Ovary (tissue), 9 donors: ENCODE results near the gene NEDD4L. TPM values are rescaled to one million over a fixed set of nuclear protein-coding genes. Genes with fewer than 3 reads are reported as not detected.

Experiments used
- DNase-seq, 5 donors: peaks; one replicate each; pipeline ENCODE4 v3.0.0-alpha.2; 2019 to 2020
- H3K27ac ChIP-seq, 2 donors: fragments of 200-600 bp; one replicate each; pipeline versions ENCODE4 v1.5.1 to v1.8.0; 2019 to 2022
- H3K27me3 ChIP-seq: fragments of 200-600 bp; one replicate; pipeline ENCODE4 v1.8.0; 2022
- H3K36me3 ChIP-seq: fragments of 200-600 bp; sonication (generic); one replicate; pipeline ENCODE4 v1.5.1; 2019
- H3K4me1 ChIP-seq: one replicate; pipeline ENCODE4 v1.8.1; 2013; ENCODE audit warnings: mild to moderate bottlenecking, moderate library complexity; ENCODE audit not compliant: insufficient read depth
- H3K4me3 ChIP-seq: fragments of 200-600 bp; sonication (generic); one replicate; pipeline ENCODE4 v1.5.1; 2017
- H3K9me3 ChIP-seq, 2 donors: fragments of 200-600 bp in 1 of 2; sonication (generic) in 1 of 2; one replicate each; pipeline versions ENCODE4 v1.5.1 to v1.8.1; 2013 to 2019; ENCODE audit warnings: mild to moderate bottlenecking in 1 of 2, moderate library complexity in 1 of 2
- CTCF ChIP-seq, 3 donors: fragments of 450-650 bp in 2 of 3; fragments of 200-600 bp in 1 of 3; IDR thresholded peaks; one replicate each; pipeline versions ENCODE4 v1.5.1 to v1.8.0; 2016 to 2022; ENCODE audit warnings: antibody characterized with exemption in 3 of 3, mild to moderate bottlenecking in 1 of 3
- EP300 ChIP-seq: sonication (generic); formaldehyde crosslinking; IDR thresholded peaks from one replicate; pipeline ENCODE4 v1.6.1; 2017; ENCODE audit warnings: antibody characterized with exemption
- POLR2A ChIP-seq: fragments of 450-650 bp; IDR thresholded peaks from one replicate; pipeline ENCODE4 v1.6.1; 2017; ENCODE audit warnings: antibody characterized with exemption, mild to moderate bottlenecking, moderate library complexity
- WGBS, 3 donors: extraction: QIAGEN DNeasy Blood & Tissue Kit in 1 of 3; methylation state at CpG; one replicate each; pipeline versions ENCODE4 v1.1.5 to v1.1.7; 2013 to 2017; 5-methylcytosine and 5-hydroxymethylcytosine counted together
- intact Hi-C, 4 donors: fragments of 100-400 bp; cut with DNase I; formaldehyde crosslinking; loops; one replicate each; pipeline versions ENCODE4 v1.11.0 to v1.15.1; 2022 to 2023
- polyA plus RNA-seq, 2 donors: library from polyadenylated mRNA; stranded (reverse); fragments of 200-250 nt in 1 of 2; fragments of 350-450 nt in 1 of 2; fragmentation: Illumina TruSeq in 1 of 2; extraction: RNeasy Lipid Tissue Mini Kit (QIAGEN cat#74804) in 1 of 2; gene quantifications; one replicate each; pipeline ENCODE4 v1.2.3, GENCODE V29; 2013 to 2014
- total RNA-seq, 7 donors: library from RNA; depleted of rRNA in 2 of 7; stranded (reverse); fragments of >200 nt in 2 of 7; fragmentation: NEBNext Ultra II Directional in 3 of 7; extraction: Animal tissue kit (Norgen Biotek cat#: 25700) in 3 of 7; gene quantifications; one replicate each; pipeline versions ENCODE4 v1.1.0 to v1.2.4, GENCODE V29; 2016 to 2023
- donor health status: DM: no; HTN: no; CAD: no; lungs with moderate emphysema.
- donor health status: DM: no; HTN: no; CAD: no.
- donor health status: Bipolar disorder and iron deficiency.
- donor health status: DM: yes; HTN: yes; CAD: no.
- donor health status: DM: no; HTN: no; CAD: no.
- donor health status: DM: yes; HTN: yes; CAD: no.

The NEDD4L gene
- total and polyA plus RNA-seq, 9 donors = 11.0 to 75.2 (median 18.2) TPM

- Histone ChIP-seq H3K4me3 (no peak overlapping the region), H3K4me1 (peaks cover 9% of the 10 kb centered on the region), H3K36me3 (no peaks in the 10 kb centered on the region), H3K27ac (no peak overlapping the region), H3K9me3 (no peaks in the 10 kb centered on the region), H3K27me3 (no peaks in the 10 kb centered on the region)
- DNase-seq = no peak
- intact Hi-C loops = loop anchor here in 2 of 4 donors (10.0 kb wide), 1 partner anchor 307 kb away; no protein-coding TSS in a partner anchor
- WGBS, 3 donors = 32 to 60% (median 36%) methylated on average over 6 of the region's 6 CpGs
- TF ChIP-seq CTCF (IDR thresholded peaks at IDR 0.05) (no peak), POLR2A (no peak), EP300 (no peak)
These were observed 143.6 kb downstream of the NEDD4L start for GRCh38 chr18:58187674-58188073.

GRCh38 chr18:58188996-58189395 lies 145.0 kb downstream of the NEDD4L start:
- Histone ChIP-seq H3K4me1 (peaks cover 16% of the 10 kb centered on the region), H3K27ac (no peak overlapping the region), H3K9me3 (no peaks in the 10 kb centered on the region), H3K27me3 (no peaks in the 10 kb centered on the region), H3K4me3 (no peak overlapping the region), H3K36me3 (no peaks in the 10 kb centered on the region)
- TF ChIP-seq EP300 (no peak), CTCF (IDR thresholded peaks at IDR 0.05) (no peak), POLR2A (no peak)
- intact Hi-C loops = loop anchor here in 2 of 4 donors (10.0 kb wide), 1 partner anchor 306 kb away; no protein-coding TSS in a partner anchor
- no peak for DNase-seq
- WGBS, 3 donors = 54 to 71% (median 68%) methylated on average over 5 of the region's 5 CpGs

DNA sequence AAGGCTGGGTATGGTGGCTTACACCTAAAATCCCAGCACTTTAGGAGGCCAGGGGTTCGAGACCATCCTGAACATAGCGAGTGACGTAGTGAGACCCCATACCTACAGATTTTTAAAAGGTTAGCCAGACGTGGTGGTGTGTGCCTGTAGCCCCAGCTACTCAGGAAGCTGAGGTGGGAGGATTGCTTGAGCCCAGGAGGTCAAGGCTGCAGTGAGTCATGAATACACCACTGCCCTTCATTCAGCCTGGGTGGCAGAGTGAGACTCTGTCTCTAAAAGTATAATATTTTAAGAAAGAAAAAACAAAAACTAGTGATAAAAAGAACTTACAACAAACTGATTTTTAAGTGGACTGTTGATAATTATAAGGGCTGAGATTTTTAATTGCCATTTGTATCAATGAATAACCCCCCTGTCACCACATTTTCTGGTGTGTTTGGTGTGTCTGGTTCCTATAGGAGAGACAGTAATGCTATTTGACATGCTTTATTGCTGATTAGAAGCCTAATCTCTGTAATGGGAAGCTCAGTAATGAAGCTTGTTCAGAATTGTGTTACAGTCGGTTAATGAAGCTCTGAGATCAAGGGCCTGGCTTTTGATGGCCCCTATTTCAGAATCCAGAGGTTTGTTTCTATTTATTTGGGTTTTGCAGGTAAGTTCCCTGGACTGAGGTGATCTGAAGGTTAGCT lies 147.0 kb downstream of the NEDD4L start:
- TF ChIP-seq EP300 (no peak), POLR2A (no peak), CTCF (IDR thresholded peaks at IDR 0.05) (no peak)
- Histone ChIP-seq H3K27me3 (no peaks in the 10 kb centered on the region), H3K9me3 (no peaks in the 10 kb centered on the region), H3K27ac (no peak overlapping the region), H3K36me3 (no peaks in the 10 kb centered on the region), H3K4me3 (no peak overlapping the region), H3K4me1 (peaks cover 21% of the 10 kb centered on the region)
- WGBS, 3 donors = 71 to 84% (median 74%) methylated on average over 5 of the region's 5 CpGs
- intact Hi-C loops = no loop called here
- DNase-seq = no peak

DNA sequence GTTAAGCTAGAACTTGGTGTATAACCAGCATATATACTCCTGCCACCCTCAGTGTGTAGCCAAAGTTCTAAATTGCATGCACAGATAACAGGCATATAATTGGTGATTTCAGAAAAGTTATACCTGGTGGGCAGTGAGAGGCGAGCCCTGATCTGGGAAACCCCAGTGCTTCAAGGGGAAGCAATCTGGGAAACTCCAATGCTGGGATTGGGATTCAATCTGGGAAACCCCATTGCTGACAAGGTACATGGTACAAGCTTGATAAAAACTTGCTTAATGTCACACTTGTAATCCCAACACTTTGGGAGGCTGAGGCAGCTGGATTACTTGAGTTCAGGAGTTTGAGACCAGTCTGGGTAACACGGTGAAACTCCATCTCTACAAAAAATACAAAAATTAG lies 147.6 kb downstream of the NEDD4L start:
- Histone ChIP-seq H3K9me3 (no peaks in the 10 kb centered on the region), H3K27ac (no peak overlapping the region), H3K4me3 (no peak overlapping the region), H3K36me3 (no peaks in the 10 kb centered on the region), H3K27me3 (no peaks in the 10 kb centered on the region), H3K4me1 (peaks cover 21% of the 10 kb centered on the region)
- no peak for DNase-seq
- TF ChIP-seq POLR2A (no peak), EP300 (no peak), CTCF (IDR thresholded peaks at IDR 0.05) (no peak)
- WGBS, 3 donors = 92 to 100% (median 95%) methylated on average over 2 of the region's 2 CpGs
- intact Hi-C loops = no loop called here
